Measurements from ENCODE around the gene AKAP12. TPM values are rescaled to one million over a fixed set of nuclear protein-coding genes. Genes with fewer than 3 reads are reported as not detected.

The AKAP12 gene
- polyA plus RNA-seq, 1 donor from 2014 or later = not detected

- peaks cover 18% of the 10 kb centered on the region for H3K27me3 Mint-ChIP-seq
- no peak overlapping the region for H3K27ac Mint-ChIP-seq
- H3K4me1 Mint-ChIP-seq = no peaks in the 10 kb centered on the region
- no peaks in the 10 kb centered on the region for H3K36me3 Mint-ChIP-seq
- H3K4me3 Mint-ChIP-seq = no peak overlapping the region
- peaks cover 0 to 4% (median 3%) of the 10 kb centered on the region in 3 donors for H3K9me3 Mint-ChIP-seq
Observed at GRCh38 chr6:151248295-151248694, 8.5 kb downstream of the AKAP12 start.

DNA sequence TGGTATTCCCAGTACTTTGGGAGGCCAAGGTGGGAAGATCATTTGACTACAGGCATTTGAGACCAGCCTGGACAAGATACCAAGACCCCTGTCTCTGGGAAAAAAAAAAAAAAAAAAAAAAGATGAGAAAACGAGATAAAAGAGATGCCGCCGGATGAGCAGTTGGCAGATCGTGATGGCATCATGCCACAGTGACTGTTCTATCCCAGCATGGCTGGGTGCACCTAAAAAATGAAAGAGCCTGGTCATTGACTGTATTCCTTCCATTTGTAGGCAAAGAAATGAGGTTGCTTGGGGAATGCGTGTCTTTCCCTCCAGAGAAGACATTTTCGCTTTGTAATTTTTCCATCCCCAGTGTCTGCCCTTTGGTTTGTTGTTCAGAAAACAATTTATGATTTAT, 12.9 kb downstream of the AKAP12 start:
- H3K27me3 Mint-ChIP-seq = peaks cover 4% of the 10 kb centered on the region
- no peak overlapping the region for H3K27ac Mint-ChIP-seq
- no peaks in the 10 kb centered on the region for H3K36me3 Mint-ChIP-seq
- peaks cover 0 to 4% (median 0%) of the 10 kb centered on the region in 3 donors for H3K9me3 Mint-ChIP-seq
- H3K4me1 Mint-ChIP-seq = no peaks in the 10 kb centered on the region
- H3K4me3 Mint-ChIP-seq = no peak overlapping the region

DNA sequence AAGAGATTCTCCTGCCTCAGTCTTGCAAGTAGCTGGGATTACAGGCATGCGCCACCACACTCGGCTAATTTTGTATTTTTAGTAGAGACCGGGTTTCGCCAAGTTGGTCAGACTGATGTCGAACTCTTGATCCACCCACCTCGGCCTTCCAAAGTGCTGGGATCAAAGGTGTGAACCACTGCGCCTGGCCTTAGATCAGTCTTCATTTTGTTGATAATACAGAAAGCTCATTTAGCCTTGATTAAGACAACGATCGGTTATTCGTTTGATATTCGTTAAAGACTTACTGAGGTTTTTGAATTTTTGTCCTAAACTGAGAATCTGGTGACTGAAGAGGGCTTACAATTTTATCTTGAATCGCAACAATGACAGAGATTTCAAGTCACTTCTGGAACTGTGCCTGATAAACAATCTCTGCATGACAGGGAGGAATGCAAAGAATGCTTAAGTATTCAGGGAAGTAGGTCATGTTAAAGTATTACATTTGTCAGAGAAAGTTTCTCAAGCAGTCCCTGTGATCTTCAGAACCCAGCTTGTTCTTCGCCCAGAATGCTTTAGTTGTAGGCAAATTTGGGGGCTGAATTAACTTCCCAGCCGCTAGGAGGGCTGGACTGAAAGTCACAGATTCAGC, 14.8 kb downstream of the AKAP12 start:
- Mint-ChIP-seq H3K4me1 (no peaks in the 10 kb centered on the region), H3K4me3 (no peak overlapping the region), H3K27me3 (peaks cover 2% of the 10 kb centered on the region), H3K36me3 (no peaks in the 10 kb centered on the region), H3K27ac (no peak overlapping the region), H3K9me3 (peaks cover 0 to 4% (median 0%) of the 10 kb centered on the region in 3 donors)

- Mint-ChIP-seq H3K27me3 (peaks cover 5% of the 10 kb centered on the region), H3K4me1 (no peaks in the 10 kb centered on the region), H3K27ac (no peak overlapping the region), H3K36me3 (no peaks in the 10 kb centered on the region), H3K4me3 (no peak overlapping the region), H3K9me3 (peaks cover 0 to 4% (median 0%) of the 10 kb centered on the region in 3 donors)
Observed at GRCh38 chr6:151255811-151256210, 16.0 kb downstream of the AKAP12 start.

DNA sequence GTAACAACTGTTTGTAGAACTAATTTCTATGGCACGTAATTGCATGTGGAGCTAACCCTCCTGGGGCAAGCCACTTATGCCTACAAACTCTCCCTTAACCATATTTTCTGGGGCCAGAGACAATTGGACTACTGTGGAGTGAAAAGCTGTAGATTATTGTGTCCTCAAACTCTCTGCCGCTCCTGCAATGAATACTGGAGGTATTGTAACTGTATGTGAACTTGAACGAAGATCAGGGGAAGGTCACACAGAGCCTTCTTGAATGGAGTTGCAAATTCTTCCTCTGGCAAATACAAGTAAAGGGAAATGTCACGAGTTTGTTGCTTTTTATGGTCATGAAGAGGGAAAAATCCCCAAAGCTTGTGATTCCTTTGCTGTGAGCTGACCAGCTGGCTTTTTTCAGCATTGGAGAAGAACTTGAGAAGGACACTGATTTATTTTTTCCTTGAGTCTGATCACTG, 18.2 kb downstream of the AKAP12 start:
- peaks cover 5% of the 10 kb centered on the region for H3K27me3 Mint-ChIP-seq
- H3K36me3 Mint-ChIP-seq = no peaks in the 10 kb centered on the region
- no peaks in the 10 kb centered on the region for H3K9me3 Mint-ChIP-seq
- H3K27ac Mint-ChIP-seq = no peak overlapping the region
- no peak overlapping the region for H3K4me3 Mint-ChIP-seq
- H3K4me1 Mint-ChIP-seq = no peaks in the 10 kb centered on the region

DNA sequence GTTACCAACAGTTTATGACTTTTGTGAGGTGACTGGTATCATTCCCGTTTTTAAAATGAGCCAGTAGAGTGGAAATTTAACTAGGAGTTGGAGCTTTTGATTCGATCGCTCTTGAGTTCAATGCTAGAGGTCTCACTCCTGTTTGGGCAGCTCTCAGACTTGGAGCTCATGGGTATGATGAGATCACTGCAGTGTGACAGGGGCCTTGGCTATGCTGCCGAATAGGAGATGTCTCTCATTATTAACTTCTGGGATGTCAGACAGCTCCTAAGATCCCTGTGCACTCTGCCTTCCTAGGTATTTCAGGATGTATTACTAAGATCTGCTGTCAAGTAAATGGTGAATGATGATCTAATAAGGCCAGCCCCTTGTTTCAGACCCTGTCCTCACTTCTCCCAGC, 20.4 kb downstream of the AKAP12 start:
- Mint-ChIP-seq H3K4me1 (no peaks in the 10 kb centered on the region), H3K36me3 (no peaks in the 10 kb centered on the region), H3K27ac (no peak overlapping the region), H3K9me3 (no peaks in the 10 kb centered on the region), H3K4me3 (no peak overlapping the region), H3K27me3 (peaks cover 11% of the 10 kb centered on the region)

GRCh38 chr6:151263035-151263434, 23.3 kb downstream of the AKAP12 start:
- H3K27me3 Mint-ChIP-seq = peaks cover 13% of the 10 kb centered on the region
- H3K27ac Mint-ChIP-seq = no peak overlapping the region
- no peak overlapping the region for H3K4me3 Mint-ChIP-seq
- no peaks in the 10 kb centered on the region for H3K36me3 Mint-ChIP-seq
- no peaks in the 10 kb centered on the region for H3K4me1 Mint-ChIP-seq
- no peaks in the 10 kb centered on the region for H3K9me3 Mint-ChIP-seq

DNA sequence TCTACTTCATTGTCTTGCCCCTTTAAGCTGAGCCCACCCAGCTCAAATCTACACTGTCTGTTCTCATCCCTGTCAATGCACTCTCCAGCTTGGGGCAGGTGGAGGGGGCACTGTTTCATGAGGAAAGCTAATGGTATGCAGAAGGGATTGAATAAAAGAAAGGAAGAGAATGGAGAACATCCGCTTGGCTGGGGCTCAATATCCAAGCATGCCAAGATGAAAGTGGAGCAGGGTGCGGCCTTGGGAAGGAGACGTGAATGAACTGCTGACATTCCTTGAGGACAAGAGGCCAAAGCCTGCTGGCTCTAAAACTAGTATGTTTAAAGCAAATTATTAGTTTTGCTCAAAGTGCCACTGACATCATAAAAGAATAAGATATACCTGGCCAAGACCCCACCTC, 24.2 kb downstream of the AKAP12 start:
- Mint-ChIP-seq H3K9me3 (no peaks in the 10 kb centered on the region), H3K27me3 (peaks cover 15% of the 10 kb centered on the region), H3K4me3 (no peak overlapping the region), H3K36me3 (no peaks in the 10 kb centered on the region), H3K27ac (no peak overlapping the region), H3K4me1 (no peaks in the 10 kb centered on the region)

- Mint-ChIP-seq H3K27me3 (peaks cover 12% of the 10 kb centered on the region), H3K9me3 (peaks cover 0 to 2% (median 0%) of the 10 kb centered on the region in 3 donors)
Observed at GRCh38 chr6:151265282-151265681, 25.5 kb downstream of the AKAP12 start.

GRCh38 chr6:151269321-151269995, 29.7 kb downstream of the AKAP12 start:
- peaks cover 2% of the 10 kb centered on the region for H3K36me3 Mint-ChIP-seq
- no peaks in the 10 kb centered on the region for H3K4me1 Mint-ChIP-seq
- H3K27me3 Mint-ChIP-seq = peaks cover 10% of the 10 kb centered on the region
- H3K27ac Mint-ChIP-seq = no peak overlapping the region
- peaks cover 0 to 2% (median 0%) of the 10 kb centered on the region in 3 donors for H3K9me3 Mint-ChIP-seq
- no peak overlapping the region for H3K4me3 Mint-ChIP-seq

More at GRCh38 chr6:151265282-151265681, 25.5 kb downstream of the AKAP12 start:
- no peaks in the 10 kb centered on the region for H3K4me1 Mint-ChIP-seq
- no peak overlapping the region for H3K4me3 Mint-ChIP-seq
- no peaks in the 10 kb centered on the region for H3K36me3 Mint-ChIP-seq
- H3K27ac Mint-ChIP-seq = no peak overlapping the region

GRCh38 chr6:151275121-151275520, 35.4 kb downstream of the AKAP12 start:
- H3K36me3 Mint-ChIP-seq = peaks cover 2% of the 10 kb centered on the region
- H3K4me3 Mint-ChIP-seq = no peak overlapping the region
- no peaks in the 10 kb centered on the region for H3K4me1 Mint-ChIP-seq
- no peaks in the 10 kb centered on the region for H3K9me3 Mint-ChIP-seq
- H3K27me3 Mint-ChIP-seq = peaks cover 5% of the 10 kb centered on the region
- H3K27ac Mint-ChIP-seq = no peak overlapping the region

DNA sequence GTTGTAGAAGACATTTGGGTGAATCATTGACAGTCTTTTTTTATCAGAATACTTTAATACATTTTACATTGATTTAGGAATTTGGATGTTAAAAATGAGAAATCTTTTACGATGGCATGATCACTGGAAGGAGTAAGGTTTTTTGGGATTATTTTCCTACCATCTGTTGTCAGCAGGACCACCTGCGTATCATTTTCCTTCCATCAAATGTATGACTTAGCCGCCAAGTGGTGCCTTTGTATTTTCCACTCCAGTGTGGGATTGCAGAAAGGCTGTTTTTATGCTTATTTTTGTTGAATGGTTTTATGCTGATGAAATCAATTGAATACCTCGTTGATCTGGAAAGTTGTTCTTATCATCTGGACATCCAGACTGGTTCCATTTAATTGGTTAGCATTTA, 35.8 kb downstream of the AKAP12 start:
- peaks cover 2% of the 10 kb centered on the region for H3K36me3 Mint-ChIP-seq
- H3K4me3 Mint-ChIP-seq = no peak overlapping the region
- no peaks in the 10 kb centered on the region for H3K4me1 Mint-ChIP-seq
- H3K9me3 Mint-ChIP-seq = no peaks in the 10 kb centered on the region
- peaks cover 5% of the 10 kb centered on the region for H3K27me3 Mint-ChIP-seq
- H3K27ac Mint-ChIP-seq = no peak overlapping the region

- H3K36me3 Mint-ChIP-seq = no peaks in the 10 kb centered on the region
- no peak overlapping the region for H3K4me3 Mint-ChIP-seq
- peaks cover 0 to 1% (median 0%) of the 10 kb centered on the region in 3 donors for H3K4me1 Mint-ChIP-seq
- no peaks in the 10 kb centered on the region for H3K9me3 Mint-ChIP-seq
- H3K27me3 Mint-ChIP-seq = peaks cover 4% of the 10 kb centered on the region
- H3K27ac Mint-ChIP-seq = no peak overlapping the region
Observed at GRCh38 chr6:151276112-151276740, 36.5 kb downstream of the AKAP12 start.

DNA sequence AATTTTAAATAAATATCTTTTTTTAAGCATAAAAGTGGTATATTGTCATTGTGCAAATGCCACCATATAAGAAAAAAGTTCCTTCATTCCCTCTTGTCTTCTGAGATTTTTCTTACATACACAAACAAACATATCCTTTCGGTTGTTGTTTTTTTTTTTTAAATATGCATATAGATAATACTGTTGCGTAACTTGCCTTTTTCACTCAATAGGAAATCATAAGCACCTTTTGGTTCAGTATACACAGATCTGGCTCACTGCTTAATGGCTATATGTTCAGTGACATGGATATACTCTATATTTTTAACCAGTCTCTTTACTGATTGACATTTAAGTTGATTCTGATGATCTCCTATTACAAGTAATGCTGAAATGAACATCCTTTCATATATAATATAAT, 40.1 kb downstream of the AKAP12 start:
- Mint-ChIP-seq H3K4me1 (peaks cover 10 to 12% (median 11%) of the 10 kb centered on the region in 3 donors), H3K4me3 (no peak overlapping the region), H3K36me3 (peaks cover 4% of the 10 kb centered on the region), H3K27me3 (peaks cover 6% of the 10 kb centered on the region), H3K27ac (no peak overlapping the region), H3K9me3 (no peaks in the 10 kb centered on the region)

GRCh38 chr6:151280859-151281258, 41.1 kb downstream of the AKAP12 start:
- Mint-ChIP-seq H3K4me1 (peaks cover 14 to 16% (median 16%) of the 10 kb centered on the region in 3 donors), H3K27ac (no peak overlapping the region), H3K36me3 (peaks cover 4% of the 10 kb centered on the region), H3K9me3 (no peaks in the 10 kb centered on the region), H3K4me3 (no peak overlapping the region), H3K27me3 (peaks cover 8% of the 10 kb centered on the region)
